NCI-H460 (cell line): ENCODE data around the gene LRRC70. TPM values are rescaled to one million over a fixed set of nuclear protein-coding genes. Genes with fewer than 3 reads are reported as not detected.
"Not testable (repeated sequence)": the region's sequence is repeated elsewhere in the genome, so short reads cannot be mapped to it uniquely, and the experiment has no call there.

Experiments used
- DNase-seq: peaks from one replicate; pipeline ENCODE4 v3.0.0-alpha.2; 2016; ENCODE audit warnings: low read depth; ENCODE audit errors: extremely low read depth
- polyA plus RNA-seq: library from polyadenylated mRNA; depleted of rRNA; stranded (reverse); fragments of >200 nt; gene quantifications from 2 replicates; pipeline ENCODE4 v1.2.3, GENCODE V29; 2014; cell fraction: nucleus; rRNA removed
- total RNA-seq: library from RNA; depleted of rRNA; stranded (reverse); fragments of >200 nt; shearing (Covaris generic); gene quantifications from 2 replicates; pipeline ENCODE4 v1.2.3, GENCODE V29; 2014; rRNA removed

LRRC70 gene
- 0.54 and 0.75 TPM in 2 replicates for total RNA-seq
- 0.14 and 1.3 TPM in 2 replicates for polyA plus RNA-seq

- no peak for DNase-seq
Observed at GRCh38 chr5:62578540-62578939, at the start of gene LRRC70. Gene LRRC70, plus strand, starts transcription at chr5:62578819. Its CDS starts 620 bp downstream, at chr5:62579439.

- DNase-seq, result no peak
Observed at GRCh38 chr5:62533597-62533996, 45.0 kb upstream of the LRRC70 start.

- DNase-seq, result no peak
Observed at GRCh38 chr5:62534461-62535236, 44.0 kb upstream of the LRRC70 start.

GRCh38 chr5:62536232-62536631, 42.4 kb upstream of the LRRC70 start:
- DNase-seq, result no peak

GRCh38 chr5:62536783-62537182, 41.8 kb upstream of the LRRC70 start:
- no peak for DNase-seq

GRCh38 chr5:62538017-62538942, 40.3 kb upstream of the LRRC70 start:
- peak; percentile 42 for DNase-seq

GRCh38 chr5:62542720-62543119, 35.9 kb upstream of the LRRC70 start:
- DNase-seq, result no peak

GRCh38 chr5:62547945-62548630, 30.5 kb upstream of the LRRC70 start:
- no peak for DNase-seq

GRCh38 chr5:62550103-62550502, 28.5 kb upstream of the LRRC70 start:
- no peak for DNase-seq

GRCh38 chr5:62555930-62556329, 22.7 kb upstream of the LRRC70 start:
- no peak for DNase-seq

GRCh38 chr5:62558941-62559340, 19.7 kb upstream of the LRRC70 start:
- DNase-seq, result no peak

- DNase-seq, result no peak
Observed at GRCh38 chr5:62560786-62561185, 17.8 kb upstream of the LRRC70 start.

GRCh38 chr5:62561896-62562295, 16.7 kb upstream of the LRRC70 start:
- no peak for DNase-seq

GRCh38 chr5:62562867-62563266, 15.8 kb upstream of the LRRC70 start:
- DNase-seq, result no peak

- DNase-seq, result no peak
Observed at GRCh38 chr5:62564101-62564500, 14.5 kb upstream of the LRRC70 start.

- DNase-seq, result not testable (repeated sequence)
Observed at GRCh38 chr5:62565740-62566139, 12.9 kb upstream of the LRRC70 start.

GRCh38 chr5:62568143-62568542, 10.5 kb upstream of the LRRC70 start:
- no peak for DNase-seq

- DNase-seq, result no peak
Observed at GRCh38 chr5:62568800-62569432, 9.7 kb upstream of the LRRC70 start.

- no peak for DNase-seq
Observed at GRCh38 chr5:62569470-62569869, 9.1 kb upstream of the LRRC70 start.

GRCh38 chr5:62572918-62573514, 5.6 kb upstream of the LRRC70 start:
- no peak for DNase-seq
